Measurements from ENCODE around the gene TAF6L.

DNA sequence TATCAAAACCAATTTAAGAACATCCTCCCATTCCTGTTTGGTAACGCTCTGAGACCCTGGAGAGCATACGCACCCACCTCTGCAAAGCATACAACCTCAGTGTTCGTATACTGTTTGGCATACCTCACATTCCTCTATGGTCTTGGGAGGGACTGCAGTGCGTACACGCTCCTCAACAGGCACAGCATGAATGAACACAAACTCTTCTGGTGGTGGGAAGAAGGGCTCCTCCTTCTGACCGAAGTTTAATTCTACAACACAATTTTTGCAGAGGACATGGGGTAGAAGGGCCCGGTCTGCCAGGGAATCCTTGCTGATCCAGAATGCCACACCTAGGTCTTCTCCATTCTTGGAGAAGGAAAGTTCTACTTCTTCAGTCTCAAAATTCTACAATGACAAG is 49.2 kb upstream of the TAF6L start:
- TF ChIP-seq, protein P1, sequence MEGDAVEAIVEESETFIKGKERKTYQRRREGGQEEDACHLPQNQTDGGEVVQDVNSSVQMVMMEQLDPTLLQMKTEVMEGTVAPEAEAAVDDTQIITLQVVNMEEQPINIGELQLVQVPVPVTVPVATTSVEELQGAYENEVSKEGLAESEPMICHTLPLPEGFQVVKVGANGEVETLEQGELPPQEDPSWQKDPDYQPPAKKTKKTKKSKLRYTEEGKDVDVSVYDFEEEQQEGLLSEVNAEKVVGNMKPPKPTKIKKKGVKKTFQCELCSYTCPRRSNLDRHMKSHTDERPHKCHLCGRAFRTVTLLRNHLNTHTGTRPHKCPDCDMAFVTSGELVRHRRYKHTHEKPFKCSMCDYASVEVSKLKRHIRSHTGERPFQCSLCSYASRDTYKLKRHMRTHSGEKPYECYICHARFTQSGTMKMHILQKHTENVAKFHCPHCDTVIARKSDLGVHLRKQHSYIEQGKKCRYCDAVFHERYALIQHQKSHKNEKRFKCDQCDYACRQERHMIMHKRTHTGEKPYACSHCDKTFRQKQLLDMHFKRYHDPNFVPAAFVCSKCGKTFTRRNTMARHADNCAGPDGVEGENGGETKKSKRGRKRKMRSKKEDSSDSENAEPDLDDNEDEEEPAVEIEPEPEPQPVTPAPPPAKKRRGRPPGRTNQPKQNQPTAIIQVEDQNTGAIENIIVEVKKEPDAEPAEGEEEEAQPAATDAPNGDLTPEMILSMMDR (IDR thresholded peaks at IDR 0.05), result no peak
- TF ChIP-seq POLR2A (IDR thresholded peaks at IDR 0.05), result no peak
